IPS-18a (cell line): ENCODE data around the gene CAV3.
"Not testable (repeated sequence)": the region's sequence is repeated elsewhere in the genome, so short reads cannot be mapped to it uniquely, and the experiment has no call there.

Experiments used
- H3K27ac ChIP-seq: one replicate; pipeline ENCODE4 v1.5.1; 2013; ENCODE audit warnings: low read length
- H3K27me3 ChIP-seq: one replicate; pipeline ENCODE4 v1.6.1; 2013; ENCODE audit warnings: mild to moderate bottlenecking, low read length; ENCODE audit not compliant: control insufficient read depth, insufficient read depth
- H3K36me3 ChIP-seq: one replicate; pipeline ENCODE4 v1.6.1; 2013; ENCODE audit warnings: low read depth, low read length; ENCODE audit not compliant: control insufficient read depth
- H3K4me1 ChIP-seq: one replicate; pipeline ENCODE4 v1.6.1; 2013; ENCODE audit warnings: low read depth, low read length; ENCODE audit not compliant: control insufficient read depth
- H3K4me3 ChIP-seq: one replicate; pipeline ENCODE4 v1.5.1; 2013; ENCODE audit warnings: low read length
- H3K9ac ChIP-seq: one replicate; pipeline ENCODE4 v1.6.1; 2013; ENCODE audit warnings: mild to moderate bottlenecking, low read length, moderate library complexity
- H3K9me3 ChIP-seq: one replicate; pipeline ENCODE4 v1.6.1; 2013; ENCODE audit warnings: low read depth, low read length; ENCODE audit not compliant: control insufficient read depth

Gene CAV3

DNA sequence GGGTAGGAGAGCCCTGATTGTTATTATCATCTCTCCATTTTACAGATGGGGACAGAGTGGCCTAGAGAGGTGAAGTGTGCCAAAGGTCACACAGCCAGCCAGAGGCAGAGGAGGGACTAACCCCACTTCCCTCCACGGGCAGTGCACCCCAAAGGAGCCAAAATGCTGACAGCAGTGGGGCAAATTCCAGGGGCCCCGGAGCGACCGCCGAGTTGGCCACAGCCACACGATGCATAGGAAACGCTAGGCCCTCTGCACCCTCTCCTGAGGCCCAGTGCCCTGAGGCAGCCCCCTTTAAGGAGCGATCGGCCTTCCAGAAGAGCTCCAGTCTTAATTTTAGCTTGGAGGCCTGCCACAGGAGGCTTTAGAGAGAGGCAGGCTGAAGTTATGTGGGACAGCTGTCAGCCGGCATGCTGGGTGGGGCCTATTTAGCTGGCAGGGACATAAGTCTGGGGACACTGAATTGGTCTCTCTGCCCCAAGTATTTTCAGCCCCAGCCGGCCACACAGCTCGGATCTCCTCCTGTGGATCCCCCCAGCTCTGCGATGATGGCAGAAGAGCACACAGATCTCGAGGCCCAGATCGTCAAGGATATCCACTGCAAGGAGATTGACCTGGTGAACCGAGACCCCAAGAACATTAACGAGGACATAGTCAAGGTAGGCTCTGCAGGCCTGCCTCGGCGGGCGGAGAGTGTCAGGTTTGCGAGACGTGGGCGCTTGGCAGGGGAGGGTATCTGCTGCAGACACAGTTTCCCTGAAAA, at the start of gene CAV3:
CAV3 (plus strand) TSS at position 471 of the 763 bp plus-strand sequence; CDS start at position 546, 75 bp downstream.
- H3K9me3 ChIP-seq = no peaks in the 10 kb centered on the region
- H3K9ac ChIP-seq = no peak within 1 kb of the TSS
- peaks cover 6% of the 10 kb centered on the region for H3K4me1 ChIP-seq
- H3K27me3 ChIP-seq = no peaks in the 10 kb centered on the region
- H3K4me3 ChIP-seq = no peak within 1 kb of the TSS
- no peaks in the 10 kb centered on the region for H3K36me3 ChIP-seq
- no peak within 1 kb of the TSS for H3K27ac ChIP-seq

DNA sequence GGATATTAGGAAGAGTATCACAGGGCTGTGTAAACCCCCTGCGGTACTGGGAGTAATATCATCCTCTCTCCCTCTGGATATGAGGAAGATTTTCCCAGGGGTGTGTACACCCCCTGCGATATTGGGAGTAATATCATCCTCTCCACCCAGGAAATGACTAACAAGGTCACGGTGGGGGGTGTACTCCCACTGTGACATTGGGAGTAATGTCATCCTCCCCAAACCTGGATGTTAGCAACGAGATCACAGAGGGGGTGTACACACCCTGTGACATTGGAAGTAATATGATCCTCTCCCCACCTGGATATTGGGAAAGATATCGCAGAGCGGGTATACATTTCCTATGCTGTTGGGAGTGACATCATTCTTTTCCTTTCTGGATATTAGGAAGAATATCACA, 48.6 kb upstream of the CAV3 start:
- H3K9me3 ChIP-seq, H3K4me3 ChIP-seq, H3K27ac ChIP-seq, H3K36me3 ChIP-seq, H3K4me1 ChIP-seq, H3K9ac ChIP-seq, H3K27me3 ChIP-seq: not testable (repeated sequence)

DNA sequence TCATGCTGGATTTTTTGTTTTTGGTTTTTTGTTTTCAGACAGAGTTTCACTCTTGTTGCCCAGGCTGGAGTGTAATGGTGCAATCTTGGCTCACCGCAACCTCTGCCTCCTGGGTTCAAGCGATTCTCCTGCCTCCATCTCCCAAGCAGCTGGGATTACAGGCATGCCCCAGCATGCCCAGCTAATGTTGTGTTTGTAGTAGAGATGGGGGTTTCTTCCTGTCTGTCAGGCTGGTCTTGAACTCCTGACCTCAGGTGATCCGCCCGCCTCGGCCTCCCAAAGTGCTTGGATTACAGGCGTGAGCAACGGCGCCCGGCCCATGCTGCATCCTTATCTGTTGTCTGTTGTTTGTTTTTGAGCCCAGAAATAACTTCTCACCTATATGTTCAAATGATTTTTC, 42.3 kb upstream of the CAV3 start:
- not testable (repeated sequence) for H3K27ac ChIP-seq, H3K36me3 ChIP-seq, H3K4me1 ChIP-seq, H3K27me3 ChIP-seq, H3K9me3 ChIP-seq, H3K9ac ChIP-seq, H3K4me3 ChIP-seq

DNA sequence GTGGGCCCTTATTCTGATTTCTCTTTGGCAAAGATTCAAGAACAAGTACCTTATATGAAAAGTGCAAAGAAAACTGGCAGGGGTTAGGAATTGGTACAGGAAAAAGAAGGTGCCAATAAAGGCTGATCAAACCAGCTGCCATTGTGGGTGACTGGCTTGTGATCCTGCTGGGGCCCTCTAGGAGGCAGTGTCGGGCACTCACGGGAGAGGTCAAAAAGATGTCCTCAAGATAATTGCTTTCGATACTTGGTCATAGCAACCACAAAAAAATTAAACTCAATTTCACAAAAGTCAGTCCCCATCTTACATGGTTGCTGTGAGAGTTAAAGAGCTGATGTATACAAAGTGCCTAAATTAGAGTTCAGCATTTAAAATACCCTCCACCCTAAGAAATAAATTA, 31.0 kb upstream of the CAV3 start:
- no peak overlapping the region for H3K27ac ChIP-seq
- H3K4me1 ChIP-seq = no peaks in the 10 kb centered on the region
- no peak overlapping the region for H3K4me3 ChIP-seq
- H3K36me3 ChIP-seq = no peaks in the 10 kb centered on the region
- no peak overlapping the region for H3K9ac ChIP-seq
- H3K27me3 ChIP-seq = peaks cover 15% of the 10 kb centered on the region
- no peaks in the 10 kb centered on the region for H3K9me3 ChIP-seq

DNA sequence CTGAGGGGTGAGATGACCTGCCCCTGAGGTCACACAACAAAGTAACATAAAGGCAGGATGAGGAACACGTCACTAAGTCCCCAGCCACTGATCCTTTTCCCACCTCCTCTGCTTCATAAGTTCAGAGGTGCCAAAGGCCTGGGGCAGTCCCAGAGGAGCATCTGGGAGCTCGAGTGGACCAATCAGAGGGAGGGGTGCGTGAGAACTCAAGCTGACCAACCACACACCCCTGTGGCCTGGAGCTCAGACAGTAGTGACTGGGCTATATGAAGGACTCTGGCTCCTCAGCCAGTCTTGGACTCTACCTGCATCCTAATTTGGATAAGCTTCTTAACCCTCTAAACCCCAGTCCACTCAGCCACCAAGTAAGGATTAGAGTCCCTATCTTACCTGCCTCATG, 28.0 kb upstream of the CAV3 start:
- Histone ChIP-seq H3K27ac (no peak overlapping the region), H3K9me3 (no peaks in the 10 kb centered on the region), H3K9ac (no peak overlapping the region), H3K4me1 (no peaks in the 10 kb centered on the region), H3K36me3 (no peaks in the 10 kb centered on the region), H3K4me3 (no peak overlapping the region), H3K27me3 (peaks cover 39% of the 10 kb centered on the region)

DNA sequence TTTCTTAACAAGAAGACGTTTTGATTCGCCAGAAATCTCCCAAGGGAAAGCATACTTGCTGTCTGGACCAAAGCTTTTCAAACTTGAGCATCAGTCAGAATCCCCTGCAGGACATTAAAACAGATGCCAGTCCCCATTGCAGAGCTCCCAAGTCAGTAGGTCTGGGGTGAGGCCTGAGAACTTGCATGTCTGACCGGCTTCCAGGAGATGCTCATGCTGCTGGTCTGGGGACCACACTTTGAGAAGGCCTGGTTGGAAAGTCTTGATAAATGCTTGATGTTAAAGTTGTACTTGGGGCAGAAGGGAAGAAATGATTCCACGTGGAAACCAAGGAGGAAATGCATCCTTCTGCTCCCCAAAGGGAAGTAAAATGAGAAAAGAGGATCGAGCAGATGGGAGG, 24.3 kb upstream of the CAV3 start:
- H3K36me3 ChIP-seq = no peaks in the 10 kb centered on the region
- no peak overlapping the region for H3K4me3 ChIP-seq
- no peaks in the 10 kb centered on the region for H3K4me1 ChIP-seq
- peaks cover 76% of the 10 kb centered on the region for H3K27me3 ChIP-seq
- H3K27ac ChIP-seq = no peak overlapping the region
- no peak overlapping the region for H3K9ac ChIP-seq
- no peaks in the 10 kb centered on the region for H3K9me3 ChIP-seq

DNA sequence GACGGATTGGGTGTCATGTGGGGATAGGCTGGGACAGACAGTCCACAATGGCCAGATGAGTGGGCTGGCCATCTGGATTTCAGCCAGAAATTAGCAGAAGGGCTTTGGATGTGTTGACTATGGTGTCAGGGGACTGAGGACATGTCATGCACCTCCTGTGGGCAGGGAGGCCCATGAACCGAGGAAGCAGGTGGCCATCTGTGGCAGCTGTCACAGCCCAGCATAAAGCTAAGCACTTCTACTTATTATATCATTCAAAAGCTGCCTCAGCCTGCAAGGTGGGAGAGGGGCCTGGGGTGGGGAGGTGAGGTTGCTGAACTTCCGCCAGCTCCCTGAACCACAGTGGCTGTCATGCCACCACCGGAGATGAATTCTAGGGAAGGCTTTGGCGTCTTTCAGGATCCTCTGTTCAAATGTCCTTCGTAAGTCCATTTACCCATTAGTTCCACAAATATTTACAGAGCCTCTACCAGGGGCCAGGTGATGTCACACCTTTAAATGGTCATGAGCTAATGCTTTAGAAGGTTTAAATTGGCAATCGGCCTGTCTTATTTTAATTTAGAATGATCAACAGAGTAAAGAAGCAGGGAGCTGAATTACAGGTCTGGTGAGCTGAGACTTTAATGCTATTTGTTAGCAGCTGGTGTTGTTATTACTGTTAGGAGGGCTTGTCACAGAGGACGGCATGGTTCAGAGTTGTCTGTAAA, 23.6 kb upstream of the CAV3 start:
- Histone ChIP-seq H3K9me3 (no peaks in the 10 kb centered on the region), H3K9ac (no peak overlapping the region), H3K36me3 (no peaks in the 10 kb centered on the region), H3K4me3 (no peak overlapping the region), H3K27ac (no peak overlapping the region), H3K4me1 (no peaks in the 10 kb centered on the region), H3K27me3 (peaks cover 83% of the 10 kb centered on the region)

DNA sequence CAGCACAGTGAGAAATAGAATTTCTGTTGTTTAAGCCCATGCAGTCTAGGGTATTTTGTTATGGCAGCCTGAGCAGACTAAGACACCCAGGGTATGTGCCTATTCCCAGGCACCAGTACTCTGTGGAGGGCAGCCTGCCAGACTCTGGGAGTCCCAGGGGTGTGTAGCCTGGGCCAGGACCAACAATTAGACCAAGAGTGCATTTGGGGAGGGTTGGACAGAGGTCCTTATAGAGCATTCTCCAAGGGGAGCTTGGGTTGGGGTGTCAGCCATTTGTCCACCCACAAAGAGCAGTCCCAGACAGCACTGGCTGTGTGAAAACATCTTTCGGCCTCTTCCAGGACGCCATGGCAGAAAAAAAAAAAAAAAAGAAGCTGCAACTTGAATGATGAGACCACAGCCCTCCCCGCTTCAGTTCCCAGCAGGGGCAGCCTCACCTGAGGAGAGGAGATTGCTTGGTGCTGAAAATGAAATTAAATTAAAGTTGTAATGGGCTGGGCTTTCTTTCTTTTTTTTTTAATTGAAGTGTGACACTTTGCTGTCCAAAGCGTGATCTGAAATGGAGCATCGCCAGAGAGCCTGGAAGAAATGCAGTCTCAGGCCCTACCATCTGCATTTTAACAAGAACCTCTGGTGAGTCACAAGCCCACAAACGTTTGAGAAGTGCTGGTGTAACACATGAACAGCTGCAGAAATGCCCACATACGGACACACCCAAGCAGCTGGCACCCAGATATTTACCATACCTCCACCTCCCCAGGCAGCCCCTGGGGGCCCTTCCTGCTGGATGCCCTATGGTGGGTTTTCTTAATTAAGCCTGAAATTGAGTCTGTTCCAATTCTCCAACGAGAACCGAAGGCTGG, 21.3 kb upstream of the CAV3 start:
- H3K36me3 ChIP-seq = no peaks in the 10 kb centered on the region
- no peak overlapping the region for H3K27ac ChIP-seq
- no peak overlapping the region for H3K9ac ChIP-seq
- H3K9me3 ChIP-seq = no peaks in the 10 kb centered on the region
- H3K4me3 ChIP-seq = no peak overlapping the region
- no peaks in the 10 kb centered on the region for H3K4me1 ChIP-seq
- H3K27me3 ChIP-seq = peaks cover 82% of the 10 kb centered on the region

DNA sequence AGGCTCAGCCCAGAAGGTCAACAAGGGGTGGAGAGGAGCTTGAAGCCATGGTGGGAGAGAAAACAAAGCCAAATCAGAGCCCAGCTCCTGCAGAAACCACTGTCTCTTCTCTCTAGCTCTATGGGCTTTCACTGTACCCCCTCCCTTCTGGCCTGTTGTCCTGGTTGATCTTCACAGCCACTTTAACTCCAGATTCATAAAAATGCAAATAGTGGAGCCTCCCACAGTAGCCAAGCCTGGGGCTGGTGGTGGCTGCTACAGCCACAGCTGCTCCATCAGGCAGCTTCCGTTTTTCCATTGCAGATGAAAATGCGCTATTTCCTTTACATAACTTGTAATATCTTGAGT, 20.7 kb upstream of the CAV3 start:
- Histone ChIP-seq H3K27me3 (peaks cover 79% of the 10 kb centered on the region), H3K27ac (no peak overlapping the region), H3K9ac (no peak overlapping the region), H3K4me3 (no peak overlapping the region), H3K36me3 (no peaks in the 10 kb centered on the region), H3K9me3 (no peaks in the 10 kb centered on the region), H3K4me1 (no peaks in the 10 kb centered on the region)

DNA sequence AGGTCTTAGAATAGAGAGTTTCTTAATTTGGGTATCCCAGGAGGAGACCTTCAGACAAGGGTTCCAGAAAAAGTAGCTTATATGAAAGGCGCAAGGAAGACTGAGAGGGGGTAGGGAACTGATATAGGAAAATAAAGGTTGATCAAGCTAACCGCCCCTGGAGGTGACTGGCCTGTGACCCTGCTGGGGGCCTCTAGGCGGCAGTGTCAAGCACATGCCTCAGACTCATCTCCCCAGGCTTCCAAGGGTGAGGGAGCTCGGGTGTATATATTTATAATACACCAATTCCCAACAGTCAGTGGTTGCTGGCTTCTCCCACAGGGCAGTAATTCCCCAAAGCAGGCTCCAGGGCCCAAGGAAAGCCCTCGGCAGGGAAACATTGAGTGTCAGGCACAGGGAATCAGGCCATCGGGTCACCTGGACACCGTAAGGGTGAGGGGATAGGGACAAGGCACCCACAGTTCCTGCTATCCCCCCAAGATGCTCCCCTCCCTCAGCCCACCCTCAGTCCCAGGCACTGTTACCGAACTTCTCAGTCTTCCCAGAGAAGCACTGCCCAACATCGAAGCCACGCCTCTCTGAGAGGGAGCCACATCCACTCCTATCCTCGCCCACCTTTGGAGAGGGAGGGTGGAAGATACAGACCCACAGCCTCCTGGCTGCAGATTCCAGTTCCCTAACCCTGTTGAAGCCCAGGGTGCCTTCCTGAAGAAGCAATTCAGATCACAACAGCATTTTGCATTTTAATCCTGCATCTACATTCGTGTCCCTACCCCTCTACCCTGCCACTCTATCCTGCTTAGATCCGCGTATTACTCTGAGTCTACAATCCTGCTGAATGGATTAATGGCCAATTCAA, 19.5 kb upstream of the CAV3 start:
- H3K9ac ChIP-seq = no peak overlapping the region
- H3K4me3 ChIP-seq = no peak overlapping the region
- no peaks in the 10 kb centered on the region for H3K36me3 ChIP-seq
- H3K9me3 ChIP-seq = no peaks in the 10 kb centered on the region
- peaks cover 71% of the 10 kb centered on the region for H3K27me3 ChIP-seq
- H3K27ac ChIP-seq = no peak overlapping the region
- H3K4me1 ChIP-seq = no peaks in the 10 kb centered on the region

DNA sequence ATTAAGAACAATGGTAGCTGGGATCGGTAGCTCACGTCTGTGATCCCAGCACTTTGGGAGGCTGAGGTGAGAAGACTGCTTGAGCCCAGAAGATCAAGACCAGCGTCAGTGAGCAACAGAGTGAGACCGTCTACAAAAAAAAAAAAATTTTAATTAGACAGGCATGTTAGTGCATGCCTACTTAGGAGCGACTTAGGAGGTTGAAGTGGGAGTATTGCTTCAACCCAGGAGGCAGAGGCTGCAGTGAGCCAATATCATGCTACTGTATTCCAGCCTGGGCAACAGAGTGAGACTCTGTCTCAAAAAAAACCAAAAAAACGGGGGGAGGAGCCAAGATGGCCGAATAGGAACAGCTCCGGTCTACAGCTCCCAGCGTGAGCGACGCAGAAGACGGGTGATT, 17.8 kb upstream of the CAV3 start:
- not testable (repeated sequence) for H3K9ac ChIP-seq, H3K27ac ChIP-seq, H3K4me1 ChIP-seq, H3K9me3 ChIP-seq, H3K4me3 ChIP-seq, H3K36me3 ChIP-seq
- H3K27me3 ChIP-seq = peaks cover 55% of the 10 kb centered on the region
